Stimulated activated CD8-positive, alpha-beta memory T cell treated with anti-CD3 and anti-CD28 coated beads, Interleukin-12 subunit alpha, Interleukin-12 subunit beta, amount 100 ng/mL, for 24 hours (primary cell): ENCODE data around the gene MGLL.

Experiments used
- DNase-seq: peaks from one replicate; pipeline ENCODE4 v3.0.0-alpha.2; 2020; ENCODE audit errors: extremely low read depth

Gene MGLL

DNA sequence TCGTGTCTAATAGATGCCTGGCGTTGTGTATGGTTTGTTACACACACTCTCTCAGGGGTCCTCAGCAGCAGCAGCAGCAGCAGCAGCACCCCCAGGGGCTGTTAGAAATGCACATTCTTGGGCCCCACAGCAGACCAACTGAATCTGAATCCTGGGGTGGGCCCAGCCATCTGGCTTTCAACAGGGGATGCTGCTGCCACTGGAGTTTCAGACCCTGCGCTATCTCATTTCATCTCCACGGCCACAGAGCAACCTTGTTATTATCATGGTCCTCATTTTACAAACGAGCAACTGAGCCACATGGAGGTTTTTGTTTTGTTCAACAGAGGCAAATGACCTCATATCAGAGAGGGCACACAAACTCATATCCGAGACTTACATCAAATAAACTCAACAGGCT is 47.7 kb downstream of the MGLL start:
- no peak for DNase-seq

DNA sequence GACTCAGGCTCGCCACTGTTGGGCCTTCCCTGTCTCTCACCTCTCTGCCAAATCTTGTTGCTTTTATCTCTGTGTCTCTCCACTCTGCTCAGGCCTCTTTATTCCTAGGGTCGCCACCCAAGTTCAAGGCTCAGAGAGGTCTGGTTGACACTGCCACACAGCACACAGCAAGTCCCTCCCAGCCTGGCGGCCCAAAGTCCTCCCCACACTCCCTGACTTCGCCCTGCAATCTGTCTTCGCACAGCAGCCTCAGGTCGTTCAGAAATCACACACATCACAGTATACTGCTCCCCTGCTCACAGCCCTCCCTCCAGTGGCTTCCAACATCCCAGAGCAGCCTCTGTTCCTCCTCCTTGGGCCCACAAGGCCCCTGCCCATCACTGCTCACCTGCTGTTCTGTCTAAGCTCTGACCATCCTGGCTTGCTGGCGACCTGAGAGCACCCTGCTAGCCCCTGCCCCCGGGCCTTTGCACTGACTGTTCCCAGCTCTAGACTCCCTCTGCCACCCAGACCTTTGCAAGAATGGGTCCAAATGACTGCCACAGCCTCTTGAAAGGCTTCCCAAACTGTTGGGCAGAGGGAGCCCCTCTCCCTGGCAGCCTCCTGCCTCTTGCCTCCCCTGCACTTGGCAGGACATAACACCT is 48.4 kb downstream of the MGLL start:
- DNase-seq, result no peak

DNA sequence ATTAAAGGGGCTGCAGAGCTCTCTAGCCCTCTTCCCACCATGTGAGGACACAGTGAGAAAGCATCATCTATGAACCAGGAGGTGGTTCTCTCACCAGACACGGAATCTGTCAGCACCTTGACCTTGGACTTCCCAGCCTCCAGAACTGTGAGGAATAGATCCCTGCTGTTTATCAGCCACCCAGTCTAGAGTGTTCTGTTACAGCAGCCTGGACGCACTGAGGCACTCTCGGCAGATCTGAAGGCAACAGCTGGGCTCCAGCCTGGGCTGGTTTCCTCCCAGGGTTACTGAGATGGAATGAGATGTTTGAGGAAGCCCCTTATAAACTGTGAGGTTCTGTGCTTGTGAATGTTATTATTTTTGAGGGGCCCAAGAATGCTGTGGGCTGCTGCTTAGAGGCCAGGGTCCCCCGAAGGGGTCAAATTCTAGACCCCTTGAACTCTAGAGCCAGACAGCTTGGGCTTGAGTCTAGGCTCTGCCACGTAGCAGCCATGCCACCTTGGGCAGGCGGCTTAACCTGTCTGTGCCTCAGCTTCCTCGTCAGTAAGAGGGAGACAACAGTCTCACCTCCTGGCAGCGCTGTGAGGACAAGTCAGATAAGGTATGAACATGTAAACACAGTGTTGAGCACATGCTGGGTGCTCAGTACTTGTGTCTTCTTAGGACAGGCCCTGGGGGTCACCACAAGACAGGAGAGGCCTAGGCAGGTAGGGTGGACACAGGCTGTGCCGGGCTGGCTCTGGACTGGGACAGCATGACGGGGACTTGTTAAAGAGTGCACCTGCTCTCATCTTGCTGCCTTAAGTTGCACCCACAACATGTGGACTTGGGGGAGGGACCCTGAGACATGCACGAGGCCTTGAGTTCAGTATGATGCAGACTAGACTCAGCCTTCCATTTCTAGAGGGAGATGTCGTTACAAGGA is 49.2 kb downstream of the MGLL start:
- DNase-seq, result no peak

DNA sequence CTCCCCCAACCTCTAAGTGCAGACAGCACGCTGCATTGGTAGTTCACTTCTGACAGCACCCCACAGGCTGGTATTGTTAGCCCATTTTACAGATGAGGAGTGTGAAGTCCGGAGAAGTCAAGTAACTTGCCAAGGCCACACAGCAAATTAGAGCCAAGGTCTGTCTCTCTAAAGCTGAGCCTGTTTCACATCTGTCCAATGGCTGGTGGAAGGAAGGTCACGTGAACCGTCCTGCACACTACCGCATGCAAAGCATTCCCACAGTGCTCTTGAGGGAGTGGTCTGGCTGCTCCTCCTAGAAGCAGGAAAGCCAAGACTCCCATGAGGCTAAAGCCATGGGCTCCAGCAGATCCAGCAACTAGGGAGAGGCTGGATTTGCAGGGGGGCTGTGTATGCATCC is 50.0 kb downstream of the MGLL start:
- no peak for DNase-seq

DNA sequence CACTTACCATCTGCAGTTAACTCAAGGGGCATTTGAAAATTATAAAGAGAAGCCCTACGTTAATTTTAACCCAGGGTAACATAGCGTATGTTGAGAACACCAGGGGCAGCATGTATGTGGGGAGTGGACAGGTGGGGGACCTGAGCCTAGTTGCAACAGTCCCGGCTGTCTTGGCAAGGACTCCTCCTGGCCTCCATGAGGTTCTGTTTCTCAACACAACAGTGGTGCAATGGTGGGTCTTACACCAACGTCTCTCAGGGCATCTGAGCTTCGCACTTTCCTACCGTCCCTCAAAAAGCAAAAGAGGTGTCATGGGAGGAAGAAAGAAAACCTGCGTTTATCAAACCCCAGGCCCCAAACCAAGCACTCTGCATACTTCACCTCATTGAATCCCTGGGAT is 50.6 kb downstream of the MGLL start:
- no peak for DNase-seq

DNA sequence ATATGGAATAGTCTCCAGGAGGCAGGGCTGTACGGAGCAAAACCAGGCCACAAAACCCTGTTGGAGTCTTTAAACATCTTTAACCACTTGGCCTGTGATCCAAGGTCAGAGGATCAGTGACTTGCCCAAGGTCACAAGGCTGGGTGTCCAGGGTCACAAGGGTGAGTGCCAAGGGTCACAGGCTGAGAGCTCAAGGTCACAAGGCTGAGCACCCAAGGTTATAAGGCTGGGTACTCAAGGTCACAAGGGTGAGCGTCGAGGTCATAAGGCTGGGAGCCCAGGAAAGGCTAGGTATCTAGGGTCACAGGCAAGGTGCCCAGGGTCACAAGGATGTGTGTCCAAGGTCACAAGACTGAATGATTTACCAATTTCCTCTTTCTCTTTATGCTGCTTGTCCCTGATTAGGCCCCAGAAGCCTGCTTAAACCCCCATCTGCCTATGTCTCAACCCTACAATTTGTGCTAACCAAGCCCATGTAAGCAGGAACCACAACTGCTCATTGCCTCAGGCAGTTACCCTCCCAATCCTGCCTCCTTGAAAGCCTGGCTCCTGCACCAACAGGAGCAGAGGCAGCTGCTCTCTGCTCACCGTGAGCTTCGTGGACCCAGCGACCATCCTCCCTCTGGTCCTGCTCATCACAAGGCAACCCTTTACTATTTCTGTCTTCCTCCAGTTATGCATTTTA is 51.5 kb downstream of the MGLL start:
- DNase-seq, result no peak

DNA sequence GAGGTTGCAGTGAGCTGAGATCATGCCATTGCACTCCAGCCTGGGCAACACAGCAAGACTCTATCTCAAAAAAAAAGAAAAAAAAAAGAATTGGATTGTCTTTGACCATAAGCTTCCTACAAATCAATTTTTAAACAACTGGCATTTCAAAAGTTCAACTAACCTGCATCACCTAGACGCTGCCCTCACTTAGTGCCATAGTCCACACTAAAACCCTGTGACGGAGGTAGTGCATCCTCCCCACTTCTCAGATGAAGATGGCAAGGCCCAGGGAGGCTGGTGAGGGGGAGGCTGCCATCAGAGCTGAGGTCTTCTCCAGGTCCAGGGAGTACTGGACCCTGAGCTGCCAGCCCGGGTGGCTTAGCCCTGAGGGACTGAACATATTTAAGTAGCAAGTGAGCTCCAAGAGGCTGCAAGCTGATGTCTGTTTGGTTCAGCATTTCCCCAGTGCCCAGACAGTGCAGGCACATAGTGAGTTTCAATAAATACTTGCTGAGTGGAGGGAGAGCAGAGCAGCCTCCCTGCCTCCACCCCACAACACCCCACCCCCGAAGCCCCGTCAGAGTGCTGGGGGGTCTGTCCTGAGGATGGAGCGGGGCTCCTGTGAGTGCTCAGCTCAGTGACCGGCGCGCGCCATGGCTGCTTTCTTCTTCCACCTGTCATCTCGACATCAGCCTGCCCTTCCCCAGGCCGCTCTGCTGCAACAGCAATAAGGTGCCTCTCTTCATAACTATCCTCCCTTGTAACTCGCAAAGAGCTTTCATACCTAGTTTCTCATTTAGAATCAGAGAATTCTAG is 52.8 kb downstream of the MGLL start:
- DNase-seq, result no peak

DNA sequence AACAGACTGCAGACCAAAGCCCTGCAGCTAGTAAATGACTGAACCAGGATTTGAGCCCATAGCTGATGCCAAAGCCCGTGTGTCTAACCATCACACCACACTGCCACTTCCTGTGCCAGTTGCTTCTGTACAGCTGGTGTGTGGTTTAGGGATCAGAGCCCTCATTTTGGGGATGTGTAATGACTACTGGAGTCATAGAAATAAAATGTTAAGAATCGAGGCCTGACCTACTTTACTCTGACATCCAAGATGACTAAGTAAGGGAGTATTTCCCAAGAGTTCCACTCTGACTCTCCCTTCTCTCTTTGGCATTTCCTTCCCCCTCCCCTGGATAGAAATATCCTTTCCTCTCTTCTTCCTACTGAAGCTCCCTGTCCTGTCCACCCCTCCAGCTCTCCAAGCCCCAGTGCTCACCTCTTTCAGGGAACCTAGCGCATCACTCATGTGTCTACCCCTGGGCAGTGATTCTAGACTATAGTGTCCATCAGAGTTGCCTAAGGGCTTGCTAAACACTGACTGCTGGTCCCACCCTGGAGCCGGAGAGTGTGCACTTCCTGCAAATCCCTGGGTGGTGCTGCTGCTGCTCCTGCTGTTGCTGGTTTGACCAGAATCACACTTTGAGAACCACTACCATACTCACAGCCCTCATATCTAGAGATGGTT is 53.8 kb downstream of the MGLL start:
- DNase-seq, result no peak

DNA sequence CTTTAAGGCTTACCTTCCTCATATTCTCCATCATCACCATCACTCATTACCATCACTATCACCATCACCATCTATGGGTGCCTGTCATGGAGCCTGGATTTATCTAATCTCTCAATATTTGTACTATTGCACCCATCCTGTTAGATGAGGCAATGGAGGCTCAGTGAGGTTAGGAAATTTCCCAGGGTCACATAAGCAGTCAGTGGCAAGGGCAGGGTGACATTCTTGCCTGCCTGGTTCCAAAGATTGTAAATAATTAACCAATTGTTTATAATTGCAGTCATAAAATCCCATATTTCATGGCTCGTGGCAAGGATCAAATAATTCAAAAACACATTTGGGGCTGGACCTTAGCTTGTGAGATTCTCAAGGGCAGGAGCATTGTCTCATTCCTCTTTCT is 55.2 kb downstream of the MGLL start:
- DNase-seq, result no peak

DNA sequence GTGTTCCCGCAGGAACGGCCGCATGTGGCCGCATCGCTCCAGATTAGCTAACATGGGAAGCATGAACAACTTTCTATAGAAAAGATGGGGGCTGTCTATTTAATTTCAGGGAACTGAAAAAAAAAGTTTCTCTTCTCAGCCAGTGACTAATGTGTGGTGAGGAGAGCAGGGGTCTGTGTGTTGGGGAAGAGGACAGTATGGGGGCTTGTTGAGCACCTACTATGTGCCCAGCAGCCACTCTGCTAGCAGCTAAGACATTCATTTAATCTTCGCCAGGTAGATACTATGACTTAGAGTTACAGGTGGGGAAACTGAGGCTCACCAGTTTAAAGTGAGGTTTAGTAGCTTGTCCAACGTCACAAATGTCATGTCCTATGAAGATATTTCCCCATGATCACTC is 56.6 kb downstream of the MGLL start:
- no peak for DNase-seq

DNA sequence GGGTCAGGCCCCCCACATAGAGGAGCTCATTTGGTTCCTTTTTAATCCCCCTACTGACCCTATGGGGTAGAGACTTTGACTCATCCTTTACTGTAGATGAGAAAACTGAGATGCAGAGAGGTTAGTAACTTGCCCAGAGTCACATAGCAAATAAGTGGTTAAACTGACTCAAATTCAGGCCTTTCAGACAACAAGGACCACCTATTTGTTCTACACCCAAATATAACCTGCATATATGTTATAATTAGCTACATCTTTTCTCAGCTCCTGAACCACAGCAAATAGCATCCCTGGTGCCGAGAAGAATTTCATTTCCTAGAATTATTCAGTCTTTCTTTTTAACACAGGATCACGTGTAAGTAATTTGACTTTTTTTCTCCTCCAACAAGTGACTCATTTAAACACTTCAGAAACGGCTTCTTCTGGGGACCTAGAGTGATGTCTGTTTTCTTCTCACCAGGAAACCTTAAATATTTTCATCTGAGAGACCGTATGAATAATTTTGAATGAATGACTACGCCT is 57.4 kb downstream of the MGLL start:
- DNase-seq, result no peak

DNA sequence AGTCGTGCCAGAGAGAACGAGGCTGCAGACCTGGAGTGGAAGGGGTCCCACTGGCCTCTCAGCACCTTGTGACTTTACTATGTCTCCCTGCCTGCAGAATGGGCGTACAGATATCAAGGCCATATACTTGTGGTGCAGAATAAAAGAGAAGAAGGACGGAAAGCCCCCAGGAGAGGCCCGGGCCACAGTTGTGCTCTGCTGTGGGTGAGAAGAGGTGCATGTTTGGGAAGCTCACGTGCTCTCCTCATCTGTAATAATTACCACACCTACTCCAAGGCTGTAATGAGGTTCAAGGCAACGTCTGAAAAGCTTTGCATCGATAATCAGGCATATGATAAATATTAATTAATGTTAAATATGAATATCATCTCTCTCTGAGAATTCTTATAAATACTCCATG is 58.0 kb downstream of the MGLL start:
- DNase-seq, result no peak

DNA sequence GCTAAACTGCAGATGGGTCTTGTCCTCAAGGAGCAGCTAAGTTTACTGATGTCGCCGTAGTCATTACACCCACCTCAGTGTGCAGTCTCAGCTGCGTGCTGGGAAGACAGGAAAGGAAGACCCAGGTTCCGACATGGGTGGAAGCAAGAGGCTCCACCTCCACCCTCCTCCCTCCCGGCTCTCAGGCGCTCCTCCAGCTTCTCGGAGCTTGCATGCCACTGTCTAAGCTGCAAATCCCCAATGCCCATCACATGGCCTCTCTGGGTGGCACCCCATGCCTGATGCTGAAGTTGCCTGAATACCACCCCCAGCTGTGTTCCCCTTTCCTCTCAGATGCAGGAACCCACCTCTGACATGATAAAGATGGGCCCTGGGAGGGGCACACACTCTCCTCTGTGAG is 58.5 kb downstream of the MGLL start:
- DNase-seq, result no peak

DNA sequence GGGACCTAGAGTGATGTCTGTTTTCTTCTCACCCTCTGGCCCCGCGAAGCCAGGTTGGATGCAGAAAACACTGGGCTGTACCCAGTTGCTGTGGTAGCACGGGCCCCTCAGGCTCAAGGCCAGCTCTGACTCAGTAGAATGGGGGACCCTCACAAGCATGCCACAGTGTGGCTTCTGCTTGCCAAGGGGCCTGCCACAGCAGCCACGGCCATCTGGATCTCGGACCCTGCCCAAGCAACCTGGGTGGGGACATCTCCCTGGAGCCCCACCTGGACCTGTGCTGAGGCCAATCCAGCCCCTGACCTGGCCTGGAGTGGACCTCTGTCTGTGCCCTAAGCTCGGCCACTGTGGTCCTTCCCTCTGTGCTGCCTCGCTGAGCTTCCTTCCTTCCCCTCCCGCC is 59.0 kb downstream of the MGLL start:
- DNase-seq, result no peak

DNA sequence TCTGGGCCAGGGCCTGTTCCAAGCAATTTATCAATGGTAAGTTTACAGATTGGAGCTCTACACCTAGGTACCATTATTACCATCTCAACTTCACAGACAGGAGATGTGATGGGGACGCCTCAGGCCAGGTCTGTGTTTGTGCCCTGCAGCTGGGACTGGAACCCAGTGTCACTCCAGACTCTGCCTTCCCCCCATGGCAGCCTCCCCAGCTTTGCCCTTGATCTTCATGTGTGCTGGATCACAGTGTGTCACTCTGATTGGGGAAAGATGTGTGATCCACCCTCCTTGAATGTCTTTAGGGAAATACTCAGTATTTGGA is 59.6 kb downstream of the MGLL start:
- no peak for DNase-seq

DNA sequence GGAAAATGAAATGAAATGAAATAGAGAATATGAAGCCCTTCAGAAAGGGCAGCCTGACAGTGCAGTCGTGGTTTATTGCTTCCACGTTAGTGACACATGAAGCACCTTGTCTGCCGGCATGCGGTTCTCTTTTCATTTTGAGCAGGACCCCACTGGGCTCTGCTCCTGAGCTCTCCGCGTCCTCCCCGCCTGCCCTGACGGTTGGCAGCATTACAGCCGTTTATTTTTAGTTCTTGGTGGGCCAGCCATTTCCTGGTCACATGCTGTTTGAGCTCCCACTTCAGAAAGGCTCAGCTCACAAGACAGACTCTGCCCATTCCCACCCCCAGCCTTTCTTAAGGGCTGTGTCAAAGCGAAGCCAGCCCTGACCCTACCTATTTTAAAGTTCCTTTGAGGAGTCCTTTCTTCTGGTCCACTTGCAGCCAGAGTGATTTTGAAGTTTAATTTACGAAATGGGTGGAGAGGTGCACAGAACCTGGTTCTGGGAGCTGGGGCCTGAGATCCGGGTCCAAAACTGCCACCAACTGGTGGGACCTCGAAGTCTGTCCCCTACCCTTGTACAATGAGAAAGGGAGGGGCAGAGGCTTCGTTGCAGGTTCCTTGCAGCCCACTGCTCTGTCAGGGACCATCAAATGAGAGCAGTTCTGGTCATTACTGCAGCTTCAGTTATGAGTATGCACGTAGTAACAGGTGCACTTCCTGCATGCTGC is 60.1 kb downstream of the MGLL start:
- no peak for DNase-seq

DNA sequence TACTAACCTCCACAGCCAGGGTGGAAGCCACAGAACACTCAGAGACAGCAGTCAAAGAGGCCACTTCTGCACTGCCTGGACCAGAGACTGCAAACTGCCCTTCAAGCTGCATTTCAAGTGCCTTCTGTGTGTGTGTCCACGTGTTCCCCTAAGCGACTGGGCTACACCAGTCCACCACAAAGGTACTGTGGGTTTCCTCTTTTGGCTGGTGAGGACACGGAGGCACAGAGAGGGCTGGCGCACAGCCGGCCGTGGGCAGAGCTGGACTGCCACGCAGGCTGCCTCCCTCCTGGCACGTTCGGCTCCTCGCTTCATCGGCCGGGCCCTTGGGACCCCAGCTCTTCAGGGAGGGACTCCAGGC is 60.9 kb downstream of the MGLL start:
- no peak for DNase-seq

DNA sequence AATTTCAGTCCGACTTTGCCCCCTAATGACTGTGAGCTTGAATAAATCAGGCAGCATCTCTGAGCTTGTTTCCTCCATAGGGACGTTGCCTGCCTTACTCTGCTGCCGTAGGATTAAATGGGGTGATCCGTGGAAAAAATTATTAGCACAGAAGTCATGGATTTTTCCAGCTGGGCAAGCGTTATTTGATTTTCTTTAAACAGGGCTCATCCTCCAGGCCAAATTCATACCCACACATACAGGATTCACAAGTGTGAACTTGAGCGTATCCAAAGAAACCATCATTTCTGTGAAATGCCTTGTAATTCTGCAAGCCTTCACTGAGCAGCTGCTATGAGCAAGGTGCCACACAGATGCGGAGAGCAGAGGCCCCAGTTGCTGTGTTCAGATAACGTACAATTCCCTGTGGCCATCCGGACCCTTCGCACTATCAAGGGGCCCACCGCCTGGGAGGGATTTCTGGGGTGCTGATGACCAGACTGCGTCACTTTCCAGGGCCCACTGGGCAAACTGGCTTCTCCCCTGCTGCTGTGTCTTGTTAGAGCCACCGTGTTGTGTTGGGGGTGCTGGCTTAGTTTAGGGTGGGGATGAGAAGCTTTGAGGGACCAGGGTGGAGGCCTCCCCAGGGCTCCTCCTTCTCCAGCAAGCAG is 61.4 kb downstream of the MGLL start:
- DNase-seq, result no peak

DNA sequence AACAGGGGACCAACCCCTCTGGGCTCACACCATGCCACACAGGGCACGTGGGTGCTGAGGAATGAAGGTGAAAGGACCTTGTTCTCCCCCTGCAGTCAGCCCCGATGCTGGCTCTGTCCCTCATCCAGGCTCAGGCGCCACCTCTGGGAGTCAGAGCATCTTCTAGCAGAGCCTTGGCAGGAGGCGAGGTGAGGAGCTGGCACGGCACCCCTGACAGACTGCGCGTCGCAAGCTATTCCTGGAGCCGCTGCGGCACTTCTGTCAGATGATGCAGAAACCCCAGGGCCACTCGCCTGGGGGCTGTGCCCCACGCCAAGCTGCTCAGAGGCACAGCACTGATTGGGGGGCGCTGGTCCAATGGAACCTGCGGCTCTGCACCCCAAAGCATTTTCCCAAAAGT is 62.0 kb downstream of the MGLL start:
- no peak for DNase-seq

DNA sequence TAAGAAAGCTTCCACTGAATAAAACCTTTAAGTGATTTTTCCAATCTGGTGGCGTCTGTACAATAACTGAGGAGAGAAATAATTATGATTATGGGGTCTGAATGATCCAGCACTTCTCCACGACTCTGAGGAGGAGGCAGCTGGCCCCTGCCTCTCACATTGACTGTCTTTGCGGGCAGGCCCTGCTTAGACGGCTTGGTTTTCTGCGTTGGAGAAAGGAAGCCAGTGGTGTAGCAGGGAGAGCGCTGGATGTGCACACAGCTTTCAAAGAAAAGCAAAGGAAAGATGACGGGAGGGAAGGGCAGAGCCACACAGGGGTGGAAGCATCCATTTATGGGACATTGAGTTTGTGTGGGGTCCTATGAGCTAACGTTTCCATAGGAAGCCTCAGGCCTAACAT is 62.5 kb downstream of the MGLL start:
- DNase-seq, result no peak
